GM19463 (cell line): ENCODE data around the gene IL17RC.
"Not testable (repeated sequence)": the region's sequence is repeated elsewhere in the genome, so short reads cannot be mapped to it uniquely, and the experiment has no call there.

Experiments
- ATAC-seq: cut with Tn5 transposase; IDR thresholded peaks from one replicate; pipeline ENCODE4 v1.9.1; 2021; ENCODE audit warnings: mild to moderate bottlenecking, moderate library complexity; ENCODE audit not compliant: unreplicated experiment

IL17RC gene, protein sequence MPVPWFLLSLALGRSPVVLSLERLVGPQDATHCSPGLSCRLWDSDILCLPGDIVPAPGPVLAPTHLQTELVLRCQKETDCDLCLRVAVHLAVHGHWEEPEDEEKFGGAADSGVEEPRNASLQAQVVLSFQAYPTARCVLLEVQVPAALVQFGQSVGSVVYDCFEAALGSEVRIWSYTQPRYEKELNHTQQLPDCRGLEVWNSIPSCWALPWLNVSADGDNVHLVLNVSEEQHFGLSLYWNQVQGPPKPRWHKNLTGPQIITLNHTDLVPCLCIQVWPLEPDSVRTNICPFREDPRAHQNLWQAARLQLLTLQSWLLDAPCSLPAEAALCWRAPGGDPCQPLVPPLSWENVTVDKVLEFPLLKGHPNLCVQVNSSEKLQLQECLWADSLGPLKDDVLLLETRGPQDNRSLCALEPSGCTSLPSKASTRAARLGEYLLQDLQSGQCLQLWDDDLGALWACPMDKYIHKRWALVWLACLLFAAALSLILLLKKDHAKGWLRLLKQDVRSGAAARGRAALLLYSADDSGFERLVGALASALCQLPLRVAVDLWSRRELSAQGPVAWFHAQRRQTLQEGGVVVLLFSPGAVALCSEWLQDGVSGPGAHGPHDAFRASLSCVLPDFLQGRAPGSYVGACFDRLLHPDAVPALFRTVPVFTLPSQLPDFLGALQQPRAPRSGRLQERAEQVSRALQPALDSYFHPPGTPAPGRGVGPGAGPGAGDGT

GRCh38 chr3:9916734-9917680 is at the start of gene IL17RC:
IL17RC (plus strand) TSS chr3:9917098; CDS start chr3:9917316, 218 bp downstream.
- peak; percentile 38 for ATAC-seq

GRCh38 chr3:9867106-9867505 is 49.8 kb upstream of the IL17RC start:
- ATAC-seq, result no peak

DNA sequence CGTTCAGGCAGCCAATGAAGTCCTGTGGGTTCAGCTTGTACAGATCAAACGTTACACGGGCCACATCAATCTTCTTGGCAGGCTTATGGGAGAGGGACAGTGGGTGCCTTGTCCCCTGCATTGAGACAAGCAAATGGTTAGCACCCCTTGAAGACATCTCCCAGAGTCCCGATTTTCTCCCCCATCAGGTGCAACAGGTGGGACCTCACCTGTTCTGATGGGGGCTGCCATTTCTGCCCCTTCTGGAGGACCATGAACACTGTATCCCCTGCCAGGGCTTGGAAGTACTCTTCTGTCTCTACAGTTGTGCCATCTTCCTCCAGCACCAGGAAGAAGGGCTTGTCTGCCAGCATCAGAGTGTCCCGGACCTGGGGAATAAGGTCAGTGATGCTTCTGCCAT is 46.9 kb upstream of the IL17RC start:
- no peak for ATAC-seq

DNA sequence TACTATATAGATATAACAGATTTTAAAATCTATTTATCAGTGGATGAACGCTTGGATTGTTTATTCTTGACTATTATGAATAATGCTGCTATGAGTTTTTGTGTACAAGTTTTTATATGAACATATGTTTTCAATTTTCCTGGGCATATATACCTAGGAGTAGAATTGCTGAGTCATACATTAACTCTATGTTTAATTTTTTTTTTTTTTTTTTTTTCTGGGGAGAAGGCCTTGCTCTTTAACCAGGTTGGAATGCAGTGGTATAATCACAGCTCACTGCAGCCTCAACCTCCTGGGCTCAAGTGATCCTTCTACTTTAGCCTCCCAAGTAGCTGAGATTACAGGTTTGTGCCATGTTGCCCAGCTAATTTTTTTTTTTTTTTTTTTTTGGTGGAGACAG is 45.9 kb upstream of the IL17RC start:
- ATAC-seq, result no peak

DNA sequence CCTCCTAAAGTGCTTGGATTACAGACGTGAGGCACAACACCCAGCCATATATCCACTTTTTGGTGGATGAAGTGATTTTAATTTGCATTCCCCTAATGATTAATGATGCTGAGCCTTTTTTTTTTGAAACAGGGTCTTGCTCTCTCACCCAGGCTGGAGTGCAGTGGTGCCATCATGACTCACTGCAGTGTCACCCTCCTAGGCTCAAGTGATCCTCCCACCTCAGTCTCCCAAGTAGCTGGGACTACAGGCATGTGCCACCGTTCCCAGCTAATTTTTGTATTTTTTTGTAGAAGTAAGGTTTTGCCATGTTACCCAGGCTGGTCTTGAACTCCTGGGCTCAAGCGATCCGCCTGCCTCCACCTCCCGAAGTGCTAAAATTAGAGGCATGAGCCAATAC is 44.8 kb upstream of the IL17RC start:
- ATAC-seq, result not testable (repeated sequence)

- no peak for ATAC-seq
Measured at GRCh38 chr3:9875448-9875847, 41.5 kb upstream of the IL17RC start.

- not testable (repeated sequence) for ATAC-seq
Measured at GRCh38 chr3:9876255-9876654, 40.6 kb upstream of the IL17RC start.

DNA sequence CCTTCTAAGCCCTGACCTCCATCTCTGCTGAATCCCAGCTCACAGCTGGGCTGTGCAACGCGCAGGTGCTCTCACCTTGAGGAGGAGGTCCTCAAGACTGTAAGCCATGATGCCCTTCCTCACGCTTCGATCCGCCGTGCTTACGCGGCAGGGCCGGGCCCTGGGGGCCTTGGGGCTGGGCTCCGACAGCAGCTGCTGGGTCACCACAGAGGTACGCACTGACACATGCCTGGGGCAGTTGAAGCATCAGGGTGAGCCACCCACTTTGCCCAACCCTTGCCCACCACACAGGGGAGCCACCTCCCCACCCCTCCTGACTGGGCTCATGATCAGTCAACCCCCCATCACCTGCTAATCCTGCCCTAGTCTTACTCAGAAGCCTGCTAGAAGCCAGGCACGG is 39.9 kb upstream of the IL17RC start:
- no peak for ATAC-seq

DNA sequence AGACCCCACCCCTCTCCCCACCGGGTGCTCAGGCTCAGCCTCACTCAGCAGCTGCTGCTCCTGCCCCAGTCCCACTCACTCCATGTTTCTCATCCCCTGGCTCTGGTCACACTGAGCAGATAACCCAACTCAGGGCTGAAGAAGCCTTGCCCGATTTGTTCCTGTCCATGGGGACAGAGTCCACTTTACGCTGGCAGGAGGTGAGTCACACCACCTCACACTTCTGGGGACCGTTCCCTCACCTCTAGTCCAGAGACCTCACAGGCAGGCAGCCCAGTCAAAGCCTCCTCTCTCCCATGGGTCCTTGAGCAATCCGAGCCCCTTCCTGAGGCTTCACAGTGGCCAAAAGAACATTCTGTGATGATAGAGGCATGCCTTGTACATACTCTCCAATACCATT is 38.2 kb upstream of the IL17RC start:
- ATAC-seq, result no peak

GRCh38 chr3:9879830-9880549 is 36.9 kb upstream of the IL17RC start, which contains the start of gene CIDEC:
CIDEC (minus strand) TSS chr3:9880253; CDS start chr3:9878486, 1,767 bp downstream.
- ATAC-seq, result peak; percentile 48

GRCh38 chr3:9881441-9881840 is 35.5 kb upstream of the IL17RC start:
- no peak for ATAC-seq

GRCh38 chr3:9883706-9884554 is 33.0 kb upstream of the IL17RC start:
- ATAC-seq, result no peak

- ATAC-seq, result no peak
Measured at GRCh38 chr3:9884555-9885165, 32.2 kb upstream of the IL17RC start.

DNA sequence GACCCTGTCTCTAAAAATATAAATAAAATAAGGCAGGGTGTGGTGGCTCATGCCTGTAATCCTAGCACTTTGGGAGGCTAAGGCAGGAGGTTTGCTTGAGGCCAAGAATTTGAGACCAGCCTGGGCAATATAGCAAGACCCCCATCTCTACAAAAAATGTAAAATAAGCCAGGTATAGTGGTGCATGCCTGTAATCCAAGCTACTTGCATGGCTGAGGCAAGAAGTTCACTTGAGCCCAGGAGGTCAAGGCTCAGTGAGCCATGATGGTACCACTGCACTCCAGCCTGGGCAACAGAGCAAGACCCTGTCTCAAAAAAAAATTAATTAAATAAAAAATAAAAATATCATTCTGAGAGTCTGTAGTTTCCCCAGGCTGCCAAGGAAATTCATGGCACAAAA is 30.6 kb upstream of the IL17RC start:
- ATAC-seq, result no peak

DNA sequence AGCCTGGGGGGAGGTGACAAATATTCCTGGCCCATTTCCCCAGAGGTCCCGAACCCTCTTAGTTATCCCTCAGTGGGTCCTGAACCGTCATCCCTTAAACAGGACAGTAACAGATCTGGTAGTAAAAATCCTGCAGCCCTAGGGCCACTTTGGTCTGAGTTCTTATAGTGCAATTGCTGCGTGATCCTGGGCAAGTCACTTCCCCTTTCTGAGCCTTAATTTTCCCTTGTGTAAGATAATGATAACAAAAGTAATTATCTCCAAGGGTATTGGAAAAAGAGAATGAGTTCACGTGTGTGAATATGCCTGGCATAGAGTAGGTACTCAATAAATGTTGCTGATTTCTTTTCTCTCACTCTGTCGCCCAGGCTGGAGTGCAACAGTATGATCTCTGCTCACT is 29.4 kb upstream of the IL17RC start:
- no peak for ATAC-seq

- ATAC-seq, result no peak
Measured at GRCh38 chr3:9888540-9888939, 28.4 kb upstream of the IL17RC start.

GRCh38 chr3:9889405-9889804 is 27.5 kb upstream of the IL17RC start:
- ATAC-seq, result no peak

GRCh38 chr3:9890249-9891071 is 26.4 kb upstream of the IL17RC start, which contains the start of gene JAGN1:
JAGN1 (plus strand) TSS chr3:9890610; CDS start chr3:9890723, 113 bp downstream.
- peak; percentile 72 for ATAC-seq
